NK-92 (cell line): Measurements from ENCODE around the gene MEF2C.
"Not testable (repeated sequence)": the region's sequence is repeated elsewhere in the genome, so short reads cannot be mapped to it uniquely, and the experiment has no call there.

ENCODE experiments used
- DNase-seq: peaks from one replicate; lab custom pipeline; 2025; ENCODE audit not compliant: unreplicated experiment; lab: John Stamatoyannopoulos, UW

Gene MEF2C

GRCh38 chr5:88883059-88883835, at the start of gene MEF2C:
Gene MEF2C, minus strand, starts transcription at chr5:88883184. Its CDS starts 59,396 bp downstream, at chr5:88823788.
- no peak for DNase-seq

- DNase-seq: no peak
Measured at GRCh38 chr5:88932541-88932940, 49.6 kb upstream of the MEF2C start.

- DNase-seq: no peak
Measured at GRCh38 chr5:88930335-88930734, 47.4 kb upstream of the MEF2C start.

- DNase-seq: no peak
Measured at GRCh38 chr5:88929385-88929784, 46.4 kb upstream of the MEF2C start.

- no peak for DNase-seq
Measured at GRCh38 chr5:88926774-88927173, 43.8 kb upstream of the MEF2C start.

- no peak for DNase-seq
Measured at GRCh38 chr5:88925692-88926490, 42.9 kb upstream of the MEF2C start.

- no peak for DNase-seq
Measured at GRCh38 chr5:88924330-88924657, 41.3 kb upstream of the MEF2C start.

GRCh38 chr5:88923623-88924329, 40.8 kb upstream of the MEF2C start:
- no peak for DNase-seq

GRCh38 chr5:88912743-88913142, 29.8 kb upstream of the MEF2C start:
- DNase-seq: not testable (repeated sequence)

GRCh38 chr5:88911059-88911572, 28.1 kb upstream of the MEF2C start:
- not testable (repeated sequence) for DNase-seq

- not testable (repeated sequence) for DNase-seq
Measured at GRCh38 chr5:88904478-88904877, 21.5 kb upstream of the MEF2C start.

GRCh38 chr5:88903966-88904365, 21.0 kb upstream of the MEF2C start:
- DNase-seq: not testable (repeated sequence)

GRCh38 chr5:88901077-88901476, 18.1 kb upstream of the MEF2C start:
- DNase-seq: not testable (repeated sequence)

GRCh38 chr5:88899096-88899737, 16.2 kb upstream of the MEF2C start:
- DNase-seq: no peak

- no peak for DNase-seq
Measured at GRCh38 chr5:88897748-88898147, 14.8 kb upstream of the MEF2C start.

GRCh38 chr5:88895681-88896501, 12.9 kb upstream of the MEF2C start:
- no peak for DNase-seq

- DNase-seq: no peak
Measured at GRCh38 chr5:88892669-88893068, 9.7 kb upstream of the MEF2C start.

- no peak for DNase-seq
Measured at GRCh38 chr5:88890070-88890781, 7.2 kb upstream of the MEF2C start.
